Measurements from ENCODE around the gene RNF166.

RNF166 gene

DNA sequence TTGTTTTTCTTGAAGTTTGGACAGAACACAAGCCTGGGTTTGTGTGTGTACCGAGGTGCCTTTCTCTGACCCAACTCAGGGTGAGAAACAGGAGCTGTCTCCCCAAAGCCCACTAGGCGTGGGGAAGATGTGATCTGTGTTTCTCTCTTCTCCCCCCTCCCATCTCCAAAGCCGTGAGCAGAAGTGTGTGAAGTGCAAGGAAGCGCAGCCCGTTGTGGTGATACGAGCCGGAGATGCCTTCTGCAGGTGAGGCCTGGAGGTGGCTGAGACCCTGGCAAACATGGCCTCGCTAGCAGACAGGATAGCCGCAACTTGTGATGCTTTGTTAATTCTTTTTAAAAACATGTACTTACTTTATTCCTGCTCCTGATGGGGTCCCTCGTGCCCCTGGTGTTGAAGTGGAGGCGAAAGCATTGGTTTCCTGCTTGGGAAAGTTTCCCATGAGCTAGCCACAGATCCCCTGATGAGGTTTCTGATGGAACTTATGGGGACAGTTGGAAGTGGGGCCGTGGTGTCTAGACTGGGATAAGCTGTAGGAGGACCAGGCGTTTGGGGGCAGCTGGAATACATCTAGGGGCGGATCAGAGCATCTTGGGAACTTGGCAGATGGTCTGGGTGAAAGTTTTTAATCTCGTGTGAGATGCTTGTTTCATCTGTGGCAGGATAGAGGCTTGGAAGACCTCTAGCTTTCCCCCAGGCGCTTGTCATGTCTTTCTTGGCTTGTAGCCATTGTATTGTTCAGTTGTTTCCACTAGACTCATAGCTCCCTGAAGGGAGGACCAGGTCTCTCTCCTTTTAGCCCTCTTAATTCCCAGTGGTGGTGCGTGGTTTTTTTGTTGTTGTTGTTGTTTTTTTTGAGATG, 988 bp upstream of the RNF166 start:
- DNase-seq (ENCODE audit: low spot score): no peak

DNA sequence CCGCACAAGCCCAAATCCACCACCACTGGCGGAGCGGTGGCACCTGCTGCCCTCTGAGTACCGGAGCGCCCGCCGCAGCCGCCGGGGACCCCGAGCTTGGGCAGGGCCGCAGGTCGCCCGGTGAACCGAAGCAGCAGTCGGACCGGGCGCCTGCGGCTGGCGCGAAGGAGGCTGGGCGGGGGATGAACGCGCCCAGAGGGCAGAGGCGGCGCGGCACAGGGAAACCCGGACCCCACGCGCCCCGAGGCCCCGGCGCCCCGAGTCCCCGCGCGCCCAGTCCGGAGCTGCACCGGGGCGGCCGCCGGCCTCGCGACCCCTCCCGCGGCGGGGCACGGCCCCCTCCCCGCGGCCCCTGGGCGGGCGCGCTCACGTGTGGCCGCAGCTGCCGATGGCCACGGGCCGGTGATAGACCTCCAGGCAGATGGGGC, 393 bp downstream of the RNF166 start:
- peak; percentile 47 for DNase-seq (ENCODE audit: low spot score)

DNA sequence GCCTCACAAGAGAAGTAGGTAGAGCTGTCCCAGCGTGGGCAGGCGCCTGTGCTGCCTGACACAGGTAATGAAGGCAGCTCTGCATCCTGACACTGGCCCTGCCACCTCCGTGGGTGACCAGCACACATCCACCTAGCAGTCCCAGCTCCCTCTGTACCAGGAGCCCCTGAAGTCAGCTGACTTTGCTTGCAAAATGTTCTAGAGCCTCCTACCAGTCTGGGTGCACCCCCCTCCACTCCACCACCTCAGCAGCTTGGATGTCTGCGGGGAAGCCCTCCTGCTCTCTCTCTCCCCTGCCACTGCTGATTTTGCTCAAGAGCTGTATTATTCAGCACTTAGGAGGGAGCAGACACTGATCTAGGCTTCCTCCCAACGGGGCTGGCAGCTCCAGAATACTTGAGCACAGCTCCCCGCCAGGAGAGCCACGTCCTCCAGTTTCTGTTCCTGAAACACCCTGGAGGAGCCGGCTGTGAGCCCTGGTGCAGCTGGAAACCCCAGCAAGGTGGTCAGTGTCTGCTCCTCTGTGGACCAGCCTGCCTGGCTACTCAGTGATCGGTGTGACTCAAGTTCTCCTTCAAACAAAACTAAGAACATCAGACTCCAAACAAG, 1.0 kb downstream of the RNF166 start:
- DNase-seq (ENCODE audit: low spot score): peak; percentile 53

DNA sequence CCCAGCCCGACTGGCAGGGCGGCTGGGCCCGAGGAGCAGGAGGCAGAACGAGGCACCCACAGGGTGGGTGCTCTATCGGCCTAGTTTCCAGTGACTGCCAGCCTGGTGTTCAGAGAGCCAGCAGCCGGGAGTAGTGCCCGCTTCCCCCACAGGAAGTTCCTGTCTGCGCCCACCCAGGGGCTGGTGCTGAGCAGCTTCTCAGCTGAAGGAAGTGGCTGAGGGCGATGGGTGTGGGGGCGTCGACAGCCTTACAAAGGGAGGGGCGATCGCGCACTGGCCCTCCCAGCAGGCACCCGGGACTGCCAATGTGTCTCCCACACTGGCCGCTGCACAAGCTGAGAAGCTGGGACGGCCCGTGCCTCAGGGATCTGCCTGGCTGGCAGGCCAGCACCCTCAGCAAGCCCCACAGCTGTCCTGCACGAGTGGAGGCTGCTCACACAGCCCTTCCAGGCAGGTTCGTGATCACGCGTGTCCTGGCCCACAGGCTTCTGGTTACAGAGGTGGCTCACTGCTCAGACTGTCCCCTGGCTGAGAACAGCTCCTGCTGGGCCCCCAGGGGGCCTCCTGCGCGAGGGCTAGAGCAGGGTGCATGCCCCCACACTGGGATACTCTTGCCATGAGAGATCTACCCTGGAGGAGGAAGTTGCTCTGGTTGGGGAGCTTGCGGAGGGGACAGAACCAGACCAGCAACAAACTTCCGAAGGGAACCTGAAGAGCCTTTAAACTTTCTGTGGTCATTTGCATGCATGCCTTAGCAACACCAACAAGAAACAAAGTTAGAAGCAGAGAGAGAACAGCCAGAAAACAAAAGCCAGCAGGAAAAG, 2.5 kb downstream of the RNF166 start:
- DNase-seq (ENCODE audit: low spot score): peak; percentile 47

DNA sequence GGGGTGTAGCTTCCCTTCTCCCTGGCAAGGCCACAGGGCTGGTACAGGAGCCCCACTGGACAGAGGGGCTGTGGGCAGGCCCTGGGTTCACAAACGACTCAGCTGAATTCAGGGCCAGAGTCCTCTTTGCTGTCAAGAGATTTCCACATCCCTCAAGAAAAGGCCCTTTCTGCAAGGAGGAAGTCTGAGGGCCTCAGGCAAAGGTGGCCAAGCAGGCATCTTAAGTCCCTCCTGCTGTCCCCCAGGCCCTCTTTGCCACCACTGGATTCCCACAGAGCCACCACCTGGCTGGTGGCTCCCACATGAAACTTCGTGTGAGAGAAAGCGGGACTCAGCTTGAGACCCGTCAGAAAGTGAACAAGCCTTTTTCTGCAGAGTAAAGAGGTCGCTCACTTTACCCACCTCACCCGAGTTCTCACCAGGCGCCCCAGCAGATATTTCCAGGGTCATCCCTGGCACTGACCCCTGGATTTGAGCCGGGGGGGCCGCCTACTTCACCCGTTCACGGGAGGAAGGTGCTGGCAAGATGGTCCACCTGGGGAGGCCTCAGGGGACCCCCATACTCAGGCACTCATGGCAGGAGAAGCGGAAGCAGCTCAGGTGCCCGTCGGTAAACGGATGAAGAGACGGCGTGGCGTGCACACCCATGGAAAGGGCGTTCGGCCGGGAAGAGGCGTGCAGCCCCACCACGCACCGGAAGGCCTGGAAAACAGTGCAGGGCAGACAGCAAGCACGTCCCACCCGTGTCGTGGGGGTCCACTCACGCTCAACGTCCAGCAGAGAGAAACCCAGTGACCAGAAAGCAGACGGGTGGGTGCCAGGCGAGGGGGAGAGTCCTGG, 3.6 kb downstream of the RNF166 start:
- DNase-seq (ENCODE audit: low spot score): no peak

DNA sequence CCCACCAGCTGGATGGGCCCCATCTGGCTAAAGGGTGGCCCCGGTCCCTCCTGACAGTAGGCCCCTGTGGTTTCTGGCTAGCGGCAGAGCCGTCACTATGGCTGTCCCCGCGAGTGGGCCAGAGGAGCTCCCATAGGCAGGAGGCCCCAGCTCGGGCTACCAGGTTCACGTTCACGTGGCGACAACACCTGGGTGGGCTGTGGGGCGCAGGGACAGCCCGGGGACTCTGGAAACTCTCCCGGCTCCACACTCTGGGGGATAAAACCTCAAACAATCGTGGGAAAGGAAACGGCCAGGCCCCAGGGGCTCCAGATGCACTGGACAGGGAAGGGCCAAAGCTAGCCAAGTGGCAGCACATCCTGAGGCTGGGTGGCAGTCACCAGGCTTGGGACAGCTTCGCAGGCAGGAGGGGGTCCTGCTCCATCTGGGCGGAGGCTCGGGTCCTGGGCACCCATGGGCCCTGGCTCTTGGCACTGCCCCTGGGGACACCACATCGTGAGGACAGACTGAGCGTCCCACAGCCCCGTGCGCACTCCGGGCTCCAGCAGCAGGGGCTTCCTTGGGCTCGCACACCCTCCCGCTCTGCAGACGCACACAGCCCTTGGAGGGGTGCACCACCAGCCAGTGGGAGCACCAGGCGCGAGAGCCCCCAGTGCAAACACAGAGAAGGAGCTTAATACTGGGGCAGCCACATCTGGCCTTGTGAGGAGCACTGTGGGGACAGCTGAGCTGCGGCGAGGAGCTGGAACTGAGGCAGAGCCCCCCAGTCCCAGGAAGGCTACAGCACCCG, 4.4 kb downstream of the RNF166 start:
- no peak for DNase-seq (ENCODE audit: low spot score)

DNA sequence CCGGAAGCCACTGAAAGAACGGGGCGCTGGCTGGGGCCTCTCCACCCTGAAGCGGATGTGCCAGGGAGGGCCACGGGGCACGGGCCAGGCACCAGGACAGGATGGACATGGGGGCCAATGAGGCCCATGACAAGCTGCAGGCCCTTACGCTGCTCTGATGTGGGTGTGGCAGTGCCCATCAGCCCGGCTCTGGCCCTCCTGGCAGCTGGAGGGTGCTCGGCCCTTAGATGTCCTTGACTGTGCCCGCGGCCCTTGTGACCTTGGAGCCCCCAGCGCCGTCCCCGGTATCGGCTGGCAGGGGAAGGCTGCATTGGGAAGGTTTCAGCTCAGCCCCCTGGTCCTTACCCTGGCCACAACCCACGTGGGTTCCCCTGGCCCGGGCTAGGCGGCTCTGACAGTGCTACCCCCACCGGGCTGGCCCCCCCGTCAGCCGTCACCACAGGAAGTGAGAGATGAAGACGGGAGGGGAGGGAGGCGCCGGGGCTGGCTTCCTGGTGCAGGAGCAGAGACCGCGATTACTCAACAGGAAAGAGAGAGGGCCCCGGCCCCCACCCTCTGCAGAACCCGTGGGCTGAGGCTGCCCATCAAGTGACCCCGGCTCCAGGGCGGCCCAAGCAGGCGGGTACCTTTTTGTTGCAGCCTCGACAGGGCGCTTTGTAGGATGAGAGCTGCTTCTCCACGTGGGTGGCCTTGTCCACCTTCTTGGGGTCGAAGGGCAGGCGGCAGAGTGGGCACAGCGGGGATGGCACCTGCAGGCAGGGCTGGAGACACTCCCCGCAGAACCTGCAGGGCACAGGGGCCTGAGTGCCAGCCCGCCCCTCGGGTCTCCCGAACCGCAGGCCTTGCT, 5.3 kb downstream of the RNF166 start:
- DNase-seq (ENCODE audit: low spot score): peak; percentile 78

DNA sequence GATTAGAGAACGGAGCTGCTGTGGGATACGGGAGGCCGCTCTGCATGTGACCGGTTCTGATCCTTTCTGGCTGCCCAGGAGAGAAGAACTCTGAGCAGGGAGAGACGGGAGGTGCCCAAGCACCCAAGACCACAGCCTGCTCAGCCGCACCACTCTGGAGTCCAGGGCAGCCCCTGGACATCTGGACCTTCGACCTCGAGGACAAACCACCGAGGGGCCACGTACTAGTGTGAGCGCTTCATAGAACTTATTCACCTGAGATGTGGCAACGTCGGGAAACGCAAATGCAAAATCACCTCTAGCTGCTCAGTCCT, 5.9 kb downstream of the RNF166 start:
- no peak for DNase-seq (ENCODE audit: low spot score)

DNA sequence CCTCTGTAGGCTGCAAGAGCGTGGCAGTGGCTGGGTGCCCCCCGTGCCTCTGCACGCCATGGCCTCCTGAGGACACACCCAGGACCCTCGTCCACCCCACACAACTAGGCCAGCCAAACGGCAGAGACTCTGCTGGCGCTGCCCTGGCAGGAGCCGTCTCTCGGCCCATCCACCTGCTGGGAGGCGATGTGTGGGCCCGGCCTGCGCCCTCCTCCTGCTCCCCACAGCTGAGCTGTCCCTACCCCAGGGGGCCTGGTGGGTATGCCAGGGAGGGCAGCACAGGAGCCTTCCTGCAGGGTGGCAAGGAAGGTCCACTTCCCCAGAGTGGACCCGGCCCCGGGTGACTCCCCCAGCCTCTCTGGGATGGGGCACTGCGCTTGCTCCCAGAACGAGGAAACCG, 7.0 kb downstream of the RNF166 start:
- DNase-seq (ENCODE audit: low spot score): no peak

DNA sequence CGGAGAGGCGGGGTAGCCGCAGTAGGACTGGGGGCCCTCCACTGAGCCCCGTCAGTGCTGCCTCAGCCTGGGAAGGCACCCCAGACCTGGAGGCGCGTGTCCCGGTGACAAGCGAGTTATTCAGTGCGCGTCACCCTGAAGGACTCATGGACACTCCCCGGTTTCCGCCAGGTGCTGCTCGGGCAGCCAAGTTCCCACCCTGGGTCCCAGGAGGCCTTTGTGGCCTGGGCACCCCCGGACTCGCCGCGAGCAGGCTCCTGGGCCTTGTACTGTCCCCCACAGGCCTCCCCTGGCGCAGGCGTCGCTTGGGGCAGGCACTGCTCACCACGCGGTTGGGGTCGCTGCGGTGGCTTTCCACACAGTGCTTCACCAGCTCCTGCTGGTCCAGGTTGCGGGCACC, 7.6 kb downstream of the RNF166 start:
- DNase-seq (ENCODE audit: low spot score): no peak

DNA sequence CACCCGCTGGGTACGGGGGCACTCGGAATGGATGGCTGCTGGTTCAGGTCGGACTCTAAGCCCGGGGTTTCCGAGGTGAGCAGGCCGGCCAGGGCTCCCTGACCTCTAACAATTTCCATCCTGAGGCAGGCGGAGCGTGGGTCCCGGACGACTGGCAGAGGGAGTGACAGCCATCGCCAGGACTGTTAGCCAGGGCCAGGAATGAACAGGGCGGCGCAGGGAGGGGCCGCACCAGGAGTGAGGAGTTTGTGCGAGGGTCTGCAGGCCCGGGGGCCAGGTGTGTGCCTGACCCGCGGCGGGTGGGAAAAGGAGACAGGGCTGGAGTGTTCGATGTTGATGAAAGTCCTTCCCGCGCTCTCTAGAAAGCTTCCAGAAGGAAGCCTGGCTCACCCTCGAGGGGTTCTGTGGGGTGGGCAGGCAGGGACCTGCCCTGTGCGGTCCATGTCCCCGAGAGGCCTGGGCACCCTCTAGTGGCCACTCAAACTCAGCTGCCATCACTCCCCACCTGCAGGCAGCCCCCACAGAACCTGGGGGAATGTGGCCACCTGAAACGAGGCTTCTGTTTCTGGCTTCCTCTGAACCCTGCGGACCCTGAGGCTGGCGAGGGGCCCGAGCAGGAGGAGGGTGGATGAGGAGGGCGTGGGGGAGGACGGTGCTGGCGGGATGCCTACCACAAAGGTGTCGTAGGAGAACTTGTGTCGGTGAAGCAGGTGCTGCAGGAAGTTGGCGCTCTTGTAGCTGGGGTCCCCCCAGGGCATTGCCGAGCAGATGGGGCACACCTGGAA, 8.2 kb downstream of the RNF166 start:
- no peak for DNase-seq (ENCODE audit: low spot score)

DNA sequence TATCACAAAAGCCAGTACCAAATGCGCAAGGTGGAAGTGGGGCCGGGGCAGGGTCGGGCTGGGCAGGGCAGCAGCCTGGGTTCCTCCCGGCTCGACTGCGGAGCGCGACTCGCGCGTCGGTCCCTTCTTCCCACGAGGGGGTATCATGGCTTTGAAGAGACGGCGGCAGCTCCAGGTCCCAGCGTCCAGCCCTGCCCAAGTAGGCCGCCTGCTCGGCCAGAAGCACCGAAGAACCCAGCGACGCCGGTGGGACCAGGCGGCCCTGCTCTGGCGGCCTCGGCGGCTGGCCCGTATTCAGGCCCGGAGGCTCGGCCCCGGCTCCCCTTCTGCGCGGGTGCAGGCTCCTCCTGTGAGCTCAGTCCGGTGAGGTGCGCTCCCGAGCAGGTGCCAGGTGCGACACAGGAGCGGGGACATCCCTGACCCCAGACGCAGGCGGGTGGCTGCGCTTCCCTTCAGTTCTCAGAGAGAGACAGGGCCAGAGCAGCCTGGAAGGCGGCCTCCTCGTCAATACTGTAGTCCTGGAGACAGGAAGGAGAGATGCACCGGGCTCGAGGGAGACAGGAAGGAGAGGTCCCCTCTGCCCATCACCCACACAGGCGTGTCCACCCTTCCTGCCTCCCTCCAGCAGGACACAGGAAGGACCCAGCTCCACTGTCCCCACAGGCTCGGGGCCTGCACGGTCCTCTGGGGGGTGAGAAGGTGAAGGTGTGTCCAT, 8.9 kb downstream of the RNF166 start:
- DNase-seq (ENCODE audit: low spot score): no peak

DNA sequence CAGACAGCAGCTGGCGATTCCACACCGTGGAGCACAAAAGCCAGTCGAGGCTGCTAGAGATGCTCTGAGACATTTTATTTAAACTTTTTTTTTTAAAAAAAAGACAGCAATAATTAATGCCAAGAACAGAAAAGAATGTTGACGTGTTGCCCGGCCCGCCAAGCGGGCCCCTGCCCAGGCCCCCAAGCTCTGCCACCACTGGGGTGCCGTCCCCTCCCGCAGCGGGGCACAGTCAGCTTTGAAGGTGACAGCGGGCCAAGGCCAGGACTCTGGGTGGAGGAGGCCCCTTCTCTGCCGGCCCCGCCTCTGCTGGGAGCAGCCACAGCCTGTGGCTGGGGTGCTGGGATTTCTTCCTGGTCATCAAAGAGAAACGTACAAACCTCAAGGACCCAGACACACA, 9.8 kb downstream of the RNF166 start:
- no peak for DNase-seq (ENCODE audit: low spot score)

DNA sequence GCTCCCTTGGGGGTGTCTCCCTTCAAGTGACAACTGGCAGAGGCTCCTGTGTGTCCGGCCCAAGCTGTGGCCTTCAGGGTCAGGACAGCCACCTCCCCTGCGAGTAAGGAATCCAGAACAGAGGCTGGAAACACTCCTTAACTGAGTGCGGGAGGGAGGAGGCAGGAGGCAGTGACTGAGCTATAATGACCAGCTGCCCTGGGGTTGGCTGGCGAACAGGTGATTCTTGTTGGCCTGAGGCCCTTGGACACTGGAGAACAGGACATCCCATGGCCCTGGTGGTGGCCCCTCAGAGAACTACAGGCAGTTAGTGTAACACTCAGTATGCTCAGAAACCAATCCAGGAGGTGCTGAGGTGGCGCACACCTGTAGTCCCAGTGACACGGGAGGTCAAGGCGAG, 10.5 kb downstream of the RNF166 start:
- DNase-seq (ENCODE audit: low spot score): no peak

DNA sequence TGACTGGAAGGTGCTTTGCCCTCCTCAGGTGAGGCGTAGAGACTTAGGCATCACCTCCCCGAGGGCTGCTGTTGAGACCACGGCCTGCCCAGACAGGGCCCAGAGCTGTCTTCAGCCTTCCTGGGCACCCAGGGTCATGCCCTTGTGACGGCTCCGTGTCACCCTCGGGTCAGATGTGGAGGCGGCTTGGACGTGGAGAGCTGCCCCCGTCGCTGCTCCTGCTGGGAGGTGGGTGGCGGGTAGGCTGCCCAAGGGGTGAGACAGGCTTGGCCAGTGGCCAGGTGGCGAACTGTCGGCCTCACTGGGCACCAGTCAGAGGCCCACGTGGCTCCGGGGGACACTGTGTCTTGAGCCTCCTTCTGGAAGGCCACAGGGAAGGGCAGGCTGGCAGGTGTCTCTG, 11.0 kb downstream of the RNF166 start:
- DNase-seq (ENCODE audit: low spot score): no peak

DNA sequence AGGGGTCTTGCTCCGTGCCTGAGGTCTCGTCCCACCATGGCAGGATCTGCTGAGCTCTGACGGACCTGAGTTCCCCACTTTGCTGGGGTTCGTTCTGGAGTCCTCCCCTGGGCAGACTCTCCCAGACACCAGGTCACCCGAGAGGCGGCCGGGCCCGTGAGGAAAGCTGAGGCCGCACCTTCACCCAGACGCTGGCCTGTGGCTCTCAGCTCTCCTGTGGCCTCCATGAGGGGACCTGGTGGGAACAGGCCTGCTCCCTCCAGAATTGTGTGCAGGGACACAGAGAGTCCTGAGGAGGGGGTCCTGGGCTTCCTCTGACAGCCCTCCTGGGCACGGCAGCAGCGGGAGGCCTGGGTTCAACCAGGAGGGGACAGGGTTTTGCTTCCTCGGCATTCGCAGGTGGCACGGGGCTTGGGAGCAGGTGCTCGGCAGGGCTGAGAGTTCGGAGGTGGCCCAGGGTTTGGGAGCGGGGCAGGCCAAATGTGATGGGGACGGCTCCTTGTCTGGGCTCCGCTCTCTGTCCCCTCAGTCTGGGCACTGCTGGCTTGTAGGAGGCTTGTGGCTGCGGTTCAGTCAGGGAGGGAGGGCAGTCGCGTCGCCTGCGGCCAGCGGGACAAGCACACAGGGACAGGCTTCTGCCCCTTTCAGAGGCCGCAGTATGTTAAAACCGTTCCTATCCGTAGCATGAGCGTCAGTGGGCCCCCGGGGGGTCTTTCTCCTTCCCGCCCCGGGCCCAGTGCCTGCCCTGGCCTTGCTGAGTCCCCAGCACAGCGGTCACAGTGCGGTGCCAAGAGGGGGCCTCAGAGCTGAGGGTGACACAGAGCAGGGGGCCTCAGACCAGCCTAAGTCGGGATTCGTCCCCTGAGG, 11.8 kb downstream of the RNF166 start:
- DNase-seq (ENCODE audit: low spot score): no peak

DNA sequence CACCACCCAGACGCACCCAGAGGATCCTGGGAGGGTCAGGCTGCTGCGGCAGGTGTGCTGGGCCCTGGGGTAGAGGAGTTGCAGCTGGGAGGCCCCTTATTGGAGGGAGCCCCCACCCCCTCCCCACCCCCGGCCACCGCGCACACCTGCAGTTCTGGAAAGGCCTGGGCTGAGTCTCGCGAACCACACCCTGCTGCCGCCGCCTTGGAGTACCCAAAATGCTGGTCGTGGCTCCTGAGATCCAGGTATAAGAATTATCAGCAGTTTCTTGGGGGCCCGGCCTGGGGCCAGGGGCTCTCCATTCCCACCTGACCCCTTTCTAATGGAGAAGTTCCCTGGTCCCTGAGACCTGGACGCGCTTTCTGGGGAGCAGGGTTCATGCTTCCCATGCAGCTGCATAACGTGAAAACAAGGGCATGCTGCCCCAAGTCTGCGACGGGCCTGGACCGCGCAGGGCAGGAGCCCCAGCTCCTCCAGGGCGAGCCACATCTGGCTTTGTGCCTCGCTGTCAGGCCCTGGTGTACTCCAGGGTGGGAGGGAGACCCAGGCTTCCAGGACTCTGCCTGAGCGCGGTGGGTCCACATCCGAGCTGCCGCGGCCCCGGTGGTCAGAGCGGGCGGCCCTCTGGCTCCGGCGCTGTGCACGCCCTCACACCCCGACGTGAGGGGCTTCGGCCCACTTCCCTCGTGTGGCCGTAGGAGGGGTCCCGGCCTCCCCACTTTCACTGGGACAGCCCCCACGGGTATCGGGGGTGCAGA, 12.6 kb downstream of the RNF166 start:
- DNase-seq (ENCODE audit: low spot score): no peak
